ENCODE data around the gene PRRT1B.
"Not testable (repeated sequence)": the region's sequence is repeated elsewhere in the genome, so short reads cannot be mapped to it uniquely, and the experiment has no call there.

Gene PRRT1B

DNA sequence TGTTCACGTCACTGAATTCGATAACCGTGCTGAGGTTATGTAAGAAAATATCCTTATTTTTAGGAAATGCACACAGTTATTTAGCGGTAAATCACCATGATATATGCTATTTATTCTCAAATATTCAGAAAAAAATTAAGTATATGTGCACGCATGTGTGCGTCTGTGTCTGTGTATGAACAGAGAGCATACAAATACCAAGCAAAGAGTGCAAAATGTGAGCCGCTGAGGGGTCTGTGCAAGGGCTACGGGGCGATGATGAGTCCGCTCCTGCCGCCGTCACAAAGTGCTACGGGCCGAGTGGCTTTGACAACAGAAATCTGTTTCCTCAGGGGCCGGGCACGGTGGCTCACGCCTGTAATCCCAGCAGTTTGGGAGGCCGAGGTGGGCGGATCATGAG is 7.4 kb upstream of the PRRT1B start:
- Histone ChIP-seq H3K4me3 (ENCODE audit: low read depth, low read length) (no peak overlapping the region), H3K4me1 (ENCODE audit: control insufficient read depth, insufficient read depth, low read length) (no peaks in the 10 kb centered on the region), H3K36me3 (ENCODE audit: control insufficient read depth, insufficient read depth, low read length) (no peaks in the 10 kb centered on the region), H3K27me3 (ENCODE audit: control insufficient read depth, insufficient read depth, low read length) (no peaks in the 10 kb centered on the region), H3K9me3 (ENCODE audit: control insufficient read depth, insufficient read depth, low read length) (no peaks in the 10 kb centered on the region), H3K9ac (ENCODE audit: low read depth, low read length) (no peak overlapping the region)

DNA sequence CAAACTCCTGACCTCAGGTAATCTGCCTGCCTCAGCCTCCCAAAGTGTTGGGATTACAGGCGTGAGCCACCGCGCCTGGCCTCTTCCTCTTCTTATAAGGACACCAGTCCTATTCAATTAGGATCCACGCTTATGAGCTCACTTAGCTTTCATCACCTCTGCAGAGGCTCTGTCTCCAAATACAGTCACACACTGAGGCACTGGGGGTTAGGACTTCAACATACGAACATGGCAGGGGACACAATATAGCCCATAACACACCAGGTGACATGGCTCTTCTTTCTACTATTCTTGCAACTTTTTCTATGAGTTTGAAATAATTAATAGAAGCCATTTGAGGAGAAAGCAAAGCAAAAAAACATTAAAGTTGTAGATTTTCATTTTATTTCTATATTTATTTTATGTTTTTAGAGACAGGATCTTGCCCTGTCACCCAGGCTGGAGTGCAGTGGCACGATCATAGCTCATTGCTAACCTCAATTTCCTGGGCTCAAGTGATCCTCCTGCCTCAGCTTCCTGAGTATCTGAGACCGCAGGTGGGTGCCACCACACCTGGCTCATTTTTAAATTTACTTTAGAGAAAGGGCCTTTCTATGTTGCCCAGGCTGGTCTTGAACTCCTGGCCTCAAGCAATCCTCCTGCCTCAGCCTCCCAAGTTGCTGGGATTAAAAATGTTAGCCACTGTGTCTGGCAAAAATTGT is 6.0 kb upstream of the PRRT1B start:
- no peaks in the 10 kb centered on the region for H3K36me3 ChIP-seq (ENCODE audit: control insufficient read depth, insufficient read depth, low read length)
- no peak overlapping the region for H3K4me3 ChIP-seq (ENCODE audit: low read depth, low read length)
- H3K4me1 ChIP-seq (ENCODE audit: control insufficient read depth, insufficient read depth, low read length) = no peaks in the 10 kb centered on the region
- H3K27me3 ChIP-seq (ENCODE audit: control insufficient read depth, insufficient read depth, low read length) = peaks cover 2% of the 10 kb centered on the region
- H3K9ac ChIP-seq (ENCODE audit: low read depth, low read length) = no peak overlapping the region
- peaks cover 10% of the 10 kb centered on the region for H3K9me3 ChIP-seq (ENCODE audit: control insufficient read depth, insufficient read depth, low read length)

DNA sequence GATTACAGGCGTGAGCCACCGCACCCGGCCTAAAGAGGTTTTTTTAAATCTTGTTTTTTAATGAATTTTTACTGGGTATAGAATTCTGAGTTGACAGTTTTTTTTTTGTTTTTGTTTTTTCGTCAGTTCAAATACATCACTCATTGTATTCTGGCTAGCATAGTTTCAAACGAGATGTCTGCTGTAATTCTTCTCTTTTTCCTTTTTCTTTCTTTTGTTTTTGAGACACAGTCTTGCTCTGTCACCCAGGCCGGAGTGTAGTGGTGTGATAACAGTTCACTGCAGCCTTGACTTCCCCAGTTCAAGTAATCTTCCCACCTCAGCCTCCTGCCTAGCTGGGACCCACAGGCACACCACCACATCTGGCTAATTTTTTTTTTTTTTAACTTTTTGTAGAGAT is 2.2 kb upstream of the PRRT1B start:
- Histone ChIP-seq H3K36me3 (ENCODE audit: control insufficient read depth, insufficient read depth, low read length) (no peaks in the 10 kb centered on the region), H3K4me1 (ENCODE audit: control insufficient read depth, insufficient read depth, low read length) (no peaks in the 10 kb centered on the region), H3K4me3 (ENCODE audit: low read depth, low read length) (no peak overlapping the region), H3K9ac (ENCODE audit: low read depth, low read length) (no peak overlapping the region), H3K27me3 (ENCODE audit: control insufficient read depth, insufficient read depth, low read length) (peaks cover 21% of the 10 kb centered on the region), H3K9me3 (ENCODE audit: control insufficient read depth, insufficient read depth, low read length) (peaks cover 12% of the 10 kb centered on the region)

DNA sequence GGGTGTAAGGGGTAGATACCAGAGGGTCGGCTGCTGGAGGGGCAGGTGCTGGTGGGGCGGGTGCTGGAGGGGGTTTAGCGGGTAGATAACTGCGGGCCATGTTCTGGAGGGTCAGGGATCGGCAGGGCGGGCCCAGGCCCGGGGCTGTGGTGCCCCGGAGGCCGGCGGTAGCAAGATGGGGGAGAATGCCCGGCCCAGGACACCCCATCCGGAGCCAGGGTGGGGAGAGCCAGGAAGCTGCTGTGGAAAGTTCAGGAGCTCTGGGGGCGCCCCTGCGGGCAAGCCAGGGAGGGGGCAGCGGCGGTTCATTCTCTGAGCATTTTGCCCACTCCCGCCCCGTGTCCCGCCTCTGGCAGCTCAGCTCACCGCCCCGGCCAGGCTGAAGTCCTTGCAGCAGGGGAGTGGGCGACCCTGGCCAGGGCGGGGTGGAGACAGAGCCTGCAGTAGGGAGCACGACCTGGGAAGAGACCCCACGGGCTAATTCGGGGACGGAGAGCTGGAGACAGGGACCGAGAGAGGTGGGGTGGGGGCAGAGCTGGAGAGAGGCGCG is 538 bp downstream of the PRRT1B start:
- Histone ChIP-seq H3K4me3 (ENCODE audit: low read depth, low read length) (peak overlapping the region; percentile 62), H3K36me3 (ENCODE audit: control insufficient read depth, insufficient read depth, low read length) (no peaks in the 10 kb centered on the region), H3K9ac (ENCODE audit: low read depth, low read length) (peak overlapping the region; percentile 12), H3K9me3 (ENCODE audit: control insufficient read depth, insufficient read depth, low read length) (peaks cover 12% of the 10 kb centered on the region), H3K27me3 (ENCODE audit: control insufficient read depth, insufficient read depth, low read length) (peaks cover 21% of the 10 kb centered on the region), H3K4me1 (ENCODE audit: control insufficient read depth, insufficient read depth, low read length) (no peaks in the 10 kb centered on the region)

DNA sequence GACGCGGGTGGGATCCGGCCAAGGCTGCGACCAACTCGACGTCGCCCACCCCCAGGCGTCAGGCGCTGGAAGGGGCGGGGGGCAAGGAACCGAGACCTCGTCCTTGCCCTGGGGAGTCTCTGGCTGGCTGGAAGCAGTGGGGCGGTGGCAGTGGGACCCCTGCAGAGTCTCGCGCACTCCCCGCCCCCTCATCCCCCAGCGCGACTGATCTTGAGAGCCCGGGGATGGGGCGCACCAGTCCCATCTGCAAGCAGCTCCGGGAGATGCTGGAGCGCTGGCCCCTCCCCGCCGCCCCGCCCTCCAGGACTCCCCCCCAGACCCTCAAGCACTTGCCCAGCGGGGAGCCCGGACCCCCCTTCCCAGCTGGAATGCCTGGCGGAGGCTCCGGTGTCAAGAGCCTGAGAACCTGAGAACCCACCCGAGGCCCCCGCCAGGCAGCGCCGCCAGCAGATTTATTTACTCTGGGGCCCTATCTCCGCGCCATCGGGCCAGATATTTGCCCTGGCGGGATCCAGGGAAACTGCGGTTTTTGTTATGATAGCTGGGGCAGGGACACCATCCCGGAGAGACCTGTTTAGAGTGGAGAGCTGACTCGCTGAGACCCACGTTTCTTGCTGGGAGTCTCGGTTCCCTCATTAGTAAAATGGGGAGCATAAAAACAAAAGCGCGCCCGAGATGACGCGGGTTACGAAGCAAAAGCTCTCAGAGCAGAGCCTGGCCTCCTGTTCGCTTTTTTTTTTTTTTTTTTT is 1.2 kb downstream of the PRRT1B start:
- Histone ChIP-seq H3K27me3 (ENCODE audit: control insufficient read depth, insufficient read depth, low read length) (peaks cover 21% of the 10 kb centered on the region), H3K9me3 (ENCODE audit: control insufficient read depth, insufficient read depth, low read length) (peaks cover 12% of the 10 kb centered on the region), H3K4me1 (ENCODE audit: control insufficient read depth, insufficient read depth, low read length) (no peaks in the 10 kb centered on the region), H3K4me3 (ENCODE audit: low read depth, low read length) (peak overlapping the region; percentile 62), H3K36me3 (ENCODE audit: control insufficient read depth, insufficient read depth, low read length) (no peaks in the 10 kb centered on the region), H3K9ac (ENCODE audit: low read depth, low read length) (no peak overlapping the region)

DNA sequence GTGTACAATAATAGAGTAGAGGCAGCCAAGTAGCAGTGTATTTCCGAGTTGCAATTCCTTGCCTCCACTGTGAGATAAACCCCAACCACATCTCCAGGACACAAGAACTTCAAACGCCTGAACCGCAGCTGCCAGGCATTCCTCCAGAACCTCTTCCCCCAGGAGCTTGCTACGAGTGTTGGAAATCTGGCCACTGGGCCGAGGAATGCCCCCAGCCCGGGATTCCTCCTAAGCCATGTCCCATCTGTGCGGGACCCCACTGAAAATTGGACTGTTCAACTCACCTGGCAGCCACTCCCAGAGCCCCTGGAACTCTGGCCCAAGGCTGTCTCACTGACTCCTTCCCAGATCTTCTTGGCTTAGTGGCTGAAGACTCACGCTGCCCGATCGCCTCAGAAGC is 3.9 kb downstream of the PRRT1B start:
- H3K4me3 ChIP-seq (ENCODE audit: low read depth, low read length) = not testable (repeated sequence)
- peaks cover 20% of the 10 kb centered on the region for H3K27me3 ChIP-seq (ENCODE audit: control insufficient read depth, insufficient read depth, low read length)

DNA sequence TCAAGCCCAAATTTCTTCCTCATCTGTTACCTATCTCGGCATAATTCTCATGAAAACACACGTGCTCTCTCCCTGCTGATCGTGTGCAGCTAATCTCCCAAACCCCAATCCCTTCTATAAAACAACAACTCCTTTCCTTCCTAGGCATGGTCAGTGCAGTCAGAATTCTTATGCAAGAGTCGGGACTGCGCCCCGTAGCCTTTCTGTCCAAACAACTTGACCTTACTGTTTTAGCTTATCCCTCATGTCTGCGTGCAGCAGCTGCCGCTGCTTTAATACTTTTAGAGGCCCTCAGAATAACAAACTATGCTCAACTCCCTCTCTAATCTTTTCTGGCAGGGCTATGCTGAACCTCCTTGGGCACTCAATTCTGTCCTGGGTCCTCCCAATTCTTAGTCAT is 5.1 kb downstream of the PRRT1B start:
- H3K9ac ChIP-seq (ENCODE audit: low read depth, low read length); H3K9me3 ChIP-seq (ENCODE audit: control insufficient read depth, insufficient read depth, low read length); H3K36me3 ChIP-seq (ENCODE audit: control insufficient read depth, insufficient read depth, low read length); H3K4me1 ChIP-seq (ENCODE audit: control insufficient read depth, insufficient read depth, low read length); H3K4me3 ChIP-seq (ENCODE audit: low read depth, low read length): not testable (repeated sequence)
- H3K27me3 ChIP-seq (ENCODE audit: control insufficient read depth, insufficient read depth, low read length) = peaks cover 14% of the 10 kb centered on the region

More for the DNA sequence above, 3.9 kb downstream of the PRRT1B start:
- H3K36me3 ChIP-seq (ENCODE audit: control insufficient read depth, insufficient read depth, low read length); H3K4me1 ChIP-seq (ENCODE audit: control insufficient read depth, insufficient read depth, low read length); H3K9ac ChIP-seq (ENCODE audit: low read depth, low read length); H3K9me3 ChIP-seq (ENCODE audit: control insufficient read depth, insufficient read depth, low read length): not testable (repeated sequence)

DNA sequence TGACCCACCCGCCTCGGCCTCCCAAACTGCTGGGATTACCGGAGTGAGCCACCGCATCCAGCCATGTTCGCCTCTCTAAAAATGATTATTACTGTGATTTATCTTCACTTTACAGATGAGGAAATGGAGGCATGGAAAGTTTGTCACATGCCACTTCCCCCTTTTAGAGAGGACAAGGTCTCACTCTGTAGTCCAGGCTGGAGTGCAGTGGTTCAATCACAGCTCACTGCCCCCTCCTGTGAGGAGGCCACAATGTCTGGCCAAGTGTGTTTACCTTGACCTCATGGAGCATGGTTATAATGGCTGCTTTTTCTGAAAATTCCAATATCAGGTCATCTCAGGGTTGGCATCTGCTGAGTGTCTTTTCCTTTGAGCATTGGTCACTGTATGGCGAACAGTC is 6.7 kb downstream of the PRRT1B start:
- no peak overlapping the region for H3K4me3 ChIP-seq (ENCODE audit: low read depth, low read length)
- no peaks in the 10 kb centered on the region for H3K9me3 ChIP-seq (ENCODE audit: control insufficient read depth, insufficient read depth, low read length)
- no peak overlapping the region for H3K9ac ChIP-seq (ENCODE audit: low read depth, low read length)
- H3K27me3 ChIP-seq (ENCODE audit: control insufficient read depth, insufficient read depth, low read length) = peaks cover 11% of the 10 kb centered on the region
- H3K4me1 ChIP-seq (ENCODE audit: control insufficient read depth, insufficient read depth, low read length) = no peaks in the 10 kb centered on the region
- no peaks in the 10 kb centered on the region for H3K36me3 ChIP-seq (ENCODE audit: control insufficient read depth, insufficient read depth, low read length)

DNA sequence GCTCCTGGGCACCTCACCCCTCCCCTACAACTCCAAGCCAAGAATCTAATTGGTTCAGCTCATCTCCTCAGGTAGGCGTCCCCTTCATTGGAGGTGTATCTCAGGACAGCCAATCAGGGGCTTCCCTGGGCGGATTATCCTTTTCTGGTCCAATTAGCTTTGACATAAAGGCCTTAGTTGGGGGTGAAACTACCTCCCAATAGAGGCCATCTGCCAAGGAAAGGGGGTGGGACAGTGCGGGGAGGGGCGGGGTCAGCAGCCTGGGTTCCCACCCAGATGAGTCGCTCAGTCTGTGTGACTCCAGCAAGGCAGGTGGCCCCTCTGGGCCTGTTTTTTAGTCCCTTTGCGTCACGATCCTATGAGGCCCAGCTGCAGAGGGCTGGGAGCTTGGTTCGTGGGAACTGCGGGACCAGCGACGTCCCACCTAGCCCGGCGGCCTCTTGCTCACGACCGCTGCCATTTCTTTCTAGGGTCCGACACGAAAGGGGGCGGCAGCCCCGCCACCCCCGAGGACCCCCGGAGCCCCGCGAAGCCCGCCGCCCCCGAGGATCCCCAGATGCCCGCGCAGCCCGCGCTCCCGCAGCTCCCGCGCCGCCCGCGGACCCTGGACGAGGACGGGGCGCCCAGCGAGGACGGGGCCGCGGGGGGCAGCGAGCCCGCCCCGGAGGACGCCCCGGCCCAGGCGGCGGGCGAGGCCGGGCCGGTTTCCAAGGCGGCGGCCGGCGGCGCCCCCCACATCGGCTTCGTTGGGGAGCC is 8.9 kb downstream of the PRRT1B start:
- H3K4me3 ChIP-seq (ENCODE audit: low read depth, low read length) = no peak overlapping the region

DNA sequence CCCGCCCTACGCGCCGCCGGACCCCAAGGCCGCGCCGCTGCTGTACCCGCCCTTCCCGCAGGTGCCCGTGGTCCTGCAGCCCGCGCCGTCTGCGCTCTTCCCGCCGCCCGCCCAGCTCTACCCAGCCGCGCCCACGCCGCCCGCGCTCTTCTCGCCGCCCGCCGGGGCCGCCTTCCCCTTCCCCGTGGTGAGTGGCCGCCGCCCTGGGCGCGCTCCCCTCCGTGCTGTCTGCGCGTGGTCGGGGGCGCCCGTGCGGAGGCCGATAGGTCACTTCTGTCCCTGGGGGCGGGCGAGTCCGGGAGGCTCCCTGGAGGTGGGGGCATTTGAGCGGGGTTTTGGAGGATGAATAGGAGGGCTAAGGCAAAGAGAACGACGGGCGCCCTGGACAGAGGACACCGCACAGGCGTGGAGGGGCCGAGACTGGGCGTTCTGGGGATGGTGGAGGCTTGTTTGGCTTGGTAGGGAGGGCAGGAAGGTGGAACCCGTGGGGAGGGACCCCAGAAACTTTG is 9.6 kb downstream of the PRRT1B start:
- H3K9ac ChIP-seq (ENCODE audit: low read depth, low read length) = no peak overlapping the region

More for the DNA sequence above, 8.9 kb downstream of the PRRT1B start:
- Histone ChIP-seq H3K9ac (ENCODE audit: low read depth, low read length) (no peak overlapping the region), H3K9me3 (ENCODE audit: control insufficient read depth, insufficient read depth, low read length) (no peaks in the 10 kb centered on the region), H3K36me3 (ENCODE audit: control insufficient read depth, insufficient read depth, low read length) (no peaks in the 10 kb centered on the region), H3K27me3 (ENCODE audit: control insufficient read depth, insufficient read depth, low read length) (peaks cover 5% of the 10 kb centered on the region), H3K4me1 (ENCODE audit: control insufficient read depth, insufficient read depth, low read length) (no peaks in the 10 kb centered on the region)

DNA sequence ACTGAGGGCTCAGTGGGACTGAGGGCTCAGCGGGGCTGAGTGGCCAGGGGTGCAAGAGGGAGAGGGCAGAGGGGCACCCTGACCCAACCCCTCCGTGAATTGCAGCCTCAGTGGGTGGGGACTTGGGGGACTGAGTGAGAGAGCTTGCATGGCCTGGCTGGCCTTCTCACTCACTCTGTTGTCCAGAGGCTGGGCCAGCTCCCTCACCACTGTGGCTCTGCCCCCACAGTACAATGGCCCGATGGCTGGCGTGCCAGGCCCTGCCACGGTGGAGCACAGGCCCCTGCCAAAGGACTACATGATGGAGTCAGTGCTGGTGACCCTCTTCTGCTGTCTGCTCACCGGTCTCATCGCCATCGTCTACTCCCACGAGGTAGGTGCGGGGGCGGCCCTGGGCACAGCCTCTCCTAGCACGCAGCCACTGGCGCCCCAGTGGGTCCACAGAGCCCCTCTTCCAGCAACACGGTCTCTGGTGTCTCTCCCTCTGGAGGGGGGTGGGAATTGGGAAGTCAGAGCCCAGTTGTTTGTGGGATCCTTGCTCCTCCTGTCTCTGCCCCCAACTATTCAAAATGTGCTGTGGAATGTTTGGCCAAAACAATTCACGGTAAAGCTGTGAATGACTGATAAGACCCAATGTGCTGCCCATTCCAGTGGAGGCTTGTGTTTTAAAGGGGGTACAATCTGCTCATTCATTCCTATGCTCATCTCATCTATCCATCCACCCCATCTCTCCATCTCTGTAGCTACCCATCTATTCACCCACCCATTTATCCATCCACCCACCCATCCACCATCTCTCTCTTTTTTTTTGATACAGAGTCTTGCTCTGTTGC is 10.7 kb downstream of the PRRT1B start:
- Histone ChIP-seq H3K27me3 (ENCODE audit: control insufficient read depth, insufficient read depth, low read length) (peaks cover 5% of the 10 kb centered on the region), H3K9ac (ENCODE audit: low read depth, low read length) (no peak overlapping the region), H3K4me3 (ENCODE audit: low read depth, low read length) (no peak overlapping the region), H3K36me3 (ENCODE audit: control insufficient read depth, insufficient read depth, low read length) (no peaks in the 10 kb centered on the region), H3K4me1 (ENCODE audit: control insufficient read depth, insufficient read depth, low read length) (no peaks in the 10 kb centered on the region), H3K9me3 (ENCODE audit: control insufficient read depth, insufficient read depth, low read length) (no peaks in the 10 kb centered on the region)

More for the DNA sequence above, 9.6 kb downstream of the PRRT1B start:
- H3K36me3 ChIP-seq (ENCODE audit: control insufficient read depth, insufficient read depth, low read length) = no peaks in the 10 kb centered on the region
- peaks cover 5% of the 10 kb centered on the region for H3K27me3 ChIP-seq (ENCODE audit: control insufficient read depth, insufficient read depth, low read length)
- no peaks in the 10 kb centered on the region for H3K4me1 ChIP-seq (ENCODE audit: control insufficient read depth, insufficient read depth, low read length)
- no peaks in the 10 kb centered on the region for H3K9me3 ChIP-seq (ENCODE audit: control insufficient read depth, insufficient read depth, low read length)
- no peak overlapping the region for H3K4me3 ChIP-seq (ENCODE audit: low read depth, low read length)

All from iPS-15b (cell line).